GM19372 (cell line): Measurements from ENCODE around the gene ISYNA1.
A peak's percentile ranks its signal among the peaks of the same experiment; 100 is the strongest.
"Not testable (repeated sequence)": the region's sequence is repeated elsewhere in the genome, so short reads cannot be mapped to it uniquely, and the experiment has no call there.

ENCODE experiments used
- ATAC-seq: cut with Tn5 transposase; IDR thresholded peaks from one replicate; pipeline ENCODE4 v1.9.1; 2021; ENCODE audit warnings: mild to moderate bottlenecking, low read depth, moderate library complexity; ENCODE audit not compliant: unreplicated experiment

ISYNA1 gene

GRCh38 chr19:18421371-18421959, 16.5 kb downstream of the ISYNA1 start:
- ATAC-seq, result no peak

- no peak for ATAC-seq
Observed at GRCh38 chr19:18420930-18421329, 17.0 kb downstream of the ISYNA1 start.

- no peak for ATAC-seq
Observed at GRCh38 chr19:18419699-18420460, 18.1 kb downstream of the ISYNA1 start.

- peak; percentile 47 for ATAC-seq
Observed at GRCh38 chr19:18419195-18419698, 18.7 kb downstream of the ISYNA1 start, which contains the start of gene SSBP4. SSBP4 (plus strand) TSS chr19:18419398; CDS start chr19:18419649, 251 bp downstream.

GRCh38 chr19:18418483-18419194, 19.3 kb downstream of the ISYNA1 start:
- ATAC-seq, result no peak

GRCh38 chr19:18418029-18418482, 19.9 kb downstream of the ISYNA1 start:
- ATAC-seq, result no peak

- ATAC-seq, result no peak
Observed at GRCh38 chr19:18417250-18418028, 20.5 kb downstream of the ISYNA1 start.

- no peak for ATAC-seq
Observed at GRCh38 chr19:18416778-18417249, 21.1 kb downstream of the ISYNA1 start.

- no peak for ATAC-seq
Observed at GRCh38 chr19:18415178-18415867, 22.6 kb downstream of the ISYNA1 start.

GRCh38 chr19:18414504-18415177, 23.3 kb downstream of the ISYNA1 start:
- no peak for ATAC-seq

- ATAC-seq, result no peak
Observed at GRCh38 chr19:18412610-18413239, 25.2 kb downstream of the ISYNA1 start.

GRCh38 chr19:18408053-18408476, 29.9 kb downstream of the ISYNA1 start:
- ATAC-seq, result no peak

- ATAC-seq, result no peak
Observed at GRCh38 chr19:18406749-18407148, 31.2 kb downstream of the ISYNA1 start.

GRCh38 chr19:18405754-18406153, 32.2 kb downstream of the ISYNA1 start:
- ATAC-seq, result not testable (repeated sequence)

GRCh38 chr19:18402455-18403248, 35.3 kb downstream of the ISYNA1 start:
- not testable (repeated sequence) for ATAC-seq

- no peak for ATAC-seq
Observed at GRCh38 chr19:18401580-18402112, 36.3 kb downstream of the ISYNA1 start.

- no peak for ATAC-seq
Observed at GRCh38 chr19:18399008-18399407, 38.9 kb downstream of the ISYNA1 start.
